ENCODE results near the gene FAM210B. TPM values are rescaled to one million over a fixed set of nuclear protein-coding genes. Genes with fewer than 3 reads are reported as not detected.

Gene FAM210B
- total and polyA plus RNA-seq, 2 experiments from 2014 or later = 15.4 to 16.2 TPM

DNA sequence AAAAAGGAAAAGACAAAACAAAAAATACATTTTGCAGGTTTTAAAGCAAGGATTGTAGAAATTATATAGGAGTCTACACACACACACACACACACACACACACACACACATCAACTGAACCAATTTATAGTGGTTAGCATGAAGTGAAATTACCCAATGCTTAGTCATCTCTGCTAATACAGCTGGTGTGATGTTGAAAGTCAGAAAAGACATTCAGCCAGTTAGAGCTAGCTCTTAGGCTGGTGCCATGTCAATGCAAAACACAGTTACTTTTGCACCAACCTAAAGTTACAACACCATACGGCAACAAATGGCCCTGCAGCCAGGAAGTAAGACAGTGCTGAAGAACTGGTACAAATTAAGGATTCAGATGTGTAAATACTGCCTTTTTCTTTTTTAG, 15.2 kb downstream of the FAM210B start (continued):
- TF ChIP-seq, protein P1, sequence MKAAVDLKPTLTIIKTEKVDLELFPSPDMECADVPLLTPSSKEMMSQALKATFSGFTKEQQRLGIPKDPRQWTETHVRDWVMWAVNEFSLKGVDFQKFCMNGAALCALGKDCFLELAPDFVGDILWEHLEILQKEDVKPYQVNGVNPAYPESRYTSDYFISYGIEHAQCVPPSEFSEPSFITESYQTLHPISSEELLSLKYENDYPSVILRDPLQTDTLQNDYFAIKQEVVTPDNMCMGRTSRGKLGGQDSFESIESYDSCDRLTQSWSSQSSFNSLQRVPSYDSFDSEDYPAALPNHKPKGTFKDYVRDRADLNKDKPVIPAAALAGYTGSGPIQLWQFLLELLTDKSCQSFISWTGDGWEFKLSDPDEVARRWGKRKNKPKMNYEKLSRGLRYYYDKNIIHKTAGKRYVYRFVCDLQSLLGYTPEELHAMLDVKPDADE (IDR thresholded peaks at IDR 0.05) = no peak
- TF ChIP-seq POLR2AphosphoS5 (IDR thresholded peaks at IDR 0.05; ENCODE audit: low read depth) (no peak), STAT1 (IDR thresholded peaks at IDR 0.05; ENCODE audit: unreplicated experiment) (no peak), ZNF331 (CRISPR knock-in tag; IDR thresholded peaks at IDR 0.05; ENCODE audit: low read depth) (no peak), ZNF114 (CRISPR knock-in tag; IDR thresholded peaks at IDR 0.05) (no peak)

GRCh38 chr20:56376331-56376730, 17.6 kb downstream of the FAM210B start:
- DNase-seq (ENCODE audit: low spot score) (no peak), ATAC-seq (no peak)
- Mint-ChIP-seq H3K4me3 (no peak overlapping the region), H3K36me3 (ENCODE audit: low read depth) (peaks cover 82% of the 10 kb centered on the region), H3K27ac (no peak overlapping the region), H3K9me3 (no peaks in the 10 kb centered on the region), H3K4me1 (no peaks in the 10 kb centered on the region), H3K27me3 (ENCODE audit: insufficient read depth, low read depth, poor library complexity) (no peaks in the 10 kb centered on the region)
- H3K4me2 ChIP-seq = no peak overlapping the region
- H3K27me3 ChIP-seq (ENCODE audit: insufficient read depth) = no peaks in the 10 kb centered on the region
- peaks cover 50% of the 10 kb centered on the region for H4K20me1 ChIP-seq (replicated peaks; ENCODE audit: insufficient read depth)
- no peaks in the 10 kb centered on the region for H3K4me1 ChIP-seq (ENCODE audit: insufficient read depth)
- no peak overlapping the region for H3K27ac ChIP-seq (ENCODE audit: low read depth)
- TF ChIP-seq CTCF (conservative IDR thresholded peaks at IDR 0.05; ENCODE audit: low read depth in 2 of 2) (no peak), ZNF462 (CRISPR knock-in tag; IDR thresholded peaks at IDR 0.05) (no peak), JUNB (IDR thresholded peaks at IDR 0.05; ENCODE audit: unreplicated experiment) (no peak), ZNF331 (CRISPR knock-in tag; IDR thresholded peaks at IDR 0.05; ENCODE audit: low read depth) (no peak), CREB1 (CRISPR knock-in tag; IDR thresholded peaks at IDR 0.05; ENCODE audit: low read depth) (no peak), POLR2AphosphoS5 (IDR thresholded peaks at IDR 0.05; ENCODE audit: low read depth) (no peak), EZH2 (IDR thresholded peaks at IDR 0.05; ENCODE audit: low read depth, unreplicated experiment) (no peak), STAT1 (IDR thresholded peaks at IDR 0.05; ENCODE audit: unreplicated experiment) (no peak)
- TF ChIP-seq, protein P2, sequence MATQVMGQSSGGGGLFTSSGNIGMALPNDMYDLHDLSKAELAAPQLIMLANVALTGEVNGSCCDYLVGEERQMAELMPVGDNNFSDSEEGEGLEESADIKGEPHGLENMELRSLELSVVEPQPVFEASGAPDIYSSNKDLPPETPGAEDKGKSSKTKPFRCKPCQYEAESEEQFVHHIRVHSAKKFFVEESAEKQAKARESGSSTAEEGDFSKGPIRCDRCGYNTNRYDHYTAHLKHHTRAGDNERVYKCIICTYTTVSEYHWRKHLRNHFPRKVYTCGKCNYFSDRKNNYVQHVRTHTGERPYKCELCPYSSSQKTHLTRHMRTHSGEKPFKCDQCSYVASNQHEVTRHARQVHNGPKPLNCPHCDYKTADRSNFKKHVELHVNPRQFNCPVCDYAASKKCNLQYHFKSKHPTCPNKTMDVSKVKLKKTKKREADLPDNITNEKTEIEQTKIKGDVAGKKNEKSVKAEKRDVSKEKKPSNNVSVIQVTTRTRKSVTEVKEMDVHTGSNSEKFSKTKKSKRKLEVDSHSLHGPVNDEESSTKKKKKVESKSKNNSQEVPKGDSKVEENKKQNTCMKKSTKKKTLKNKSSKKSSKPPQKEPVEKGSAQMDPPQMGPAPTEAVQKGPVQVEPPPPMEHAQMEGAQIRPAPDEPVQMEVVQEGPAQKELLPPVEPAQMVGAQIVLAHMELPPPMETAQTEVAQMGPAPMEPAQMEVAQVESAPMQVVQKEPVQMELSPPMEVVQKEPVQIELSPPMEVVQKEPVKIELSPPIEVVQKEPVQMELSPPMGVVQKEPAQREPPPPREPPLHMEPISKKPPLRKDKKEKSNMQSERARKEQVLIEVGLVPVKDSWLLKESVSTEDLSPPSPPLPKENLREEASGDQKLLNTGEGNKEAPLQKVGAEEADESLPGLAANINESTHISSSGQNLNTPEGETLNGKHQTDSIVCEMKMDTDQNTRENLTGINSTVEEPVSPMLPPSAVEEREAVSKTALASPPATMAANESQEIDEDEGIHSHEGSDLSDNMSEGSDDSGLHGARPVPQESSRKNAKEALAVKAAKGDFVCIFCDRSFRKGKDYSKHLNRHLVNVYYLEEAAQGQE (IDR thresholded peaks at IDR 0.05; ENCODE audit: unreplicated experiment) = no peak
- peaks cover 95% of the 10 kb centered on the region for H3K79me2 ChIP-seq (replicated peaks; ENCODE audit: insufficient read depth)
- no peak overlapping the region for H2AFZ ChIP-seq
- H3K9me2 ChIP-seq (ENCODE audit: insufficient read depth) = no peaks in the 10 kb centered on the region
- H3K4me3 ChIP-seq = no peak overlapping the region
- H3K36me3 ChIP-seq (ENCODE audit: insufficient read depth) = peaks cover 64% of the 10 kb centered on the region
- no peaks in the 10 kb centered on the region; the same call in 1 of the 2 replicates for H3F3A ChIP-seq (replicated peaks; ENCODE audit: low read depth)
